GM18517 (cell line): ENCODE data around the gene DAP3.

Experiments
- ATAC-seq: cut with Tn5 transposase; IDR thresholded peaks from one replicate; pipeline ENCODE4 v1.9.1; 2021; ENCODE audit warnings: mild to moderate bottlenecking, moderate library complexity; ENCODE audit not compliant: unreplicated experiment

The DAP3 gene

GRCh38 chr1:155769257-155769656 lies 80.4 kb downstream of the DAP3 start:
- no peak for ATAC-seq

- no peak for ATAC-seq
Measured at GRCh38 chr1:155773221-155773620, 84.3 kb downstream of the DAP3 start.

- ATAC-seq = no peak
Measured at GRCh38 chr1:155776414-155776813, 87.5 kb downstream of the DAP3 start.

- ATAC-seq = no peak
Measured at GRCh38 chr1:155777582-155777981, 88.7 kb downstream of the DAP3 start.
